Esophagus muscularis mucosa (tissue), 3 donors: ENCODE data around the gene SENP6.
"Not testable (repeated sequence)": the region's sequence is repeated elsewhere in the genome, so short reads cannot be mapped to it uniquely, and the experiment has no call there.

Source experiments
- CTCF ChIP-seq, 3 experiments: fragments of 200-600 bp in 2 of 3; fragments of 450-650 bp in 1 of 3; sonication (generic) in 2 of 3; IDR thresholded peaks; one replicate each; pipeline ENCODE4 v1.5.1; 2017 to 2019; ENCODE audit warnings: antibody characterized with exemption in 3 of 3, mild to moderate bottlenecking in 2 of 3, moderate library complexity in 1 of 3
- POLR2A ChIP-seq: fragments of 450-650 bp; IDR thresholded peaks from one replicate; pipeline ENCODE4 v1.6.1; 2017; ENCODE audit warnings: antibody characterized with exemption, moderate library complexity, mild to moderate bottlenecking, low read depth

- not testable (repeated sequence) for TF ChIP-seq CTCF (IDR thresholded peaks at IDR 0.05); POLR2A
Observed at GRCh38 chr6:75596380-75596779, 5.3 kb upstream of the SENP6 start.
